Tibial nerve (tissue), 4 donors: ENCODE measurements around the gene PIGR. TPM values are rescaled to one million over a fixed set of nuclear protein-coding genes. Genes with fewer than 3 reads are reported as not detected.
A peak's percentile ranks its signal among the peaks of the same experiment; 100 is the strongest.

Source experiments
- DNase-seq, 2 donors: peaks; one replicate each; pipeline ENCODE4 v3.0.0-alpha.2; 2019; ENCODE audit warnings: low spot score in 2 of 2
- H3K27ac ChIP-seq, 4 donors: fragments of 200-600 bp; sonication (generic) in 3 of 4; one replicate each; pipeline ENCODE4 v1.5.1; 2017 to 2019; ENCODE audit warnings: mild to moderate bottlenecking in 1 of 4
- H3K27me3 ChIP-seq, 2 donors: fragments of 200-600 bp; sonication (generic) in 1 of 2; one replicate each; pipeline versions ENCODE4 v1.5.1 to v1.6.0; 2017 to 2019
- H3K36me3 ChIP-seq, 3 donors: fragments of 200-600 bp; sonication (generic); one replicate each; pipeline ENCODE4 v1.5.1; 2018 to 2019
- H3K4me1 ChIP-seq, 4 donors: fragments of 200-600 bp; sonication (generic) in 3 of 4; one replicate each; pipeline ENCODE4 v1.5.1; 2017 to 2019
- H3K4me3 ChIP-seq, 4 donors: fragments of 200-600 bp; sonication (generic) in 3 of 4; one replicate each; pipeline ENCODE4 v1.5.1; 2017 to 2019; ENCODE audit warnings: mild to moderate bottlenecking in 1 of 4, moderate library complexity in 1 of 4
- H3K9me3 ChIP-seq, 4 donors: fragments of 200-600 bp; sonication (generic) in 3 of 4; one replicate each; pipeline ENCODE4 v1.5.1; 2017 to 2019
- EP300 ChIP-seq, 2 donors: sonication (generic); formaldehyde crosslinking; IDR thresholded peaks; one replicate each; pipeline ENCODE4 v1.6.1; 2017; ENCODE audit warnings: antibody characterized with exemption in 2 of 2, mild to moderate bottlenecking in 1 of 2
- POLR2A ChIP-seq, 2 donors: fragments of 450-650 bp; IDR thresholded peaks; one replicate each; pipeline ENCODE4 v1.6.1; 2017; ENCODE audit warnings: antibody characterized with exemption in 2 of 2, mild to moderate bottlenecking in 2 of 2, moderate library complexity in 2 of 2
- WGBS, 2 donors: methylation state at CpG; one replicate each; pipeline ENCODE4 v1.1.5; 2018; 5-methylcytosine and 5-hydroxymethylcytosine counted together
- total RNA-seq, 4 donors: library from RNA; depleted of rRNA; stranded (reverse); fragments of >200 nt; gene quantifications; one replicate each; pipeline ENCODE4 v1.1.0, GENCODE V29; 2016
- TF ChIP-seq, protein P1 (sequence below), 5 experiments: fragments of 200-600 bp in 3 of 5; fragments of 450-650 bp in 2 of 5; sonication (generic) in 3 of 5; IDR thresholded peaks; one replicate each; pipeline ENCODE4 v1.5.1; 2016 to 2019; ENCODE audit warnings: antibody characterized with exemption in 5 of 5, mild to moderate bottlenecking in 3 of 5, moderate library complexity in 2 of 5

Gene PIGR
- total RNA-seq, 4 donors from 2014 or later: 0.22 TPM; not detected in 3

- WGBS, 2 donors: 96 to 98% methylated on average over 4 of the region's 4 CpGs
- no peak for TF ChIP-seq POLR2A (IDR thresholded peaks at IDR 0.05)
- TF ChIP-seq EP300 (IDR thresholded peaks at IDR 0.05): no peak
- TF ChIP-seq, protein P1, sequence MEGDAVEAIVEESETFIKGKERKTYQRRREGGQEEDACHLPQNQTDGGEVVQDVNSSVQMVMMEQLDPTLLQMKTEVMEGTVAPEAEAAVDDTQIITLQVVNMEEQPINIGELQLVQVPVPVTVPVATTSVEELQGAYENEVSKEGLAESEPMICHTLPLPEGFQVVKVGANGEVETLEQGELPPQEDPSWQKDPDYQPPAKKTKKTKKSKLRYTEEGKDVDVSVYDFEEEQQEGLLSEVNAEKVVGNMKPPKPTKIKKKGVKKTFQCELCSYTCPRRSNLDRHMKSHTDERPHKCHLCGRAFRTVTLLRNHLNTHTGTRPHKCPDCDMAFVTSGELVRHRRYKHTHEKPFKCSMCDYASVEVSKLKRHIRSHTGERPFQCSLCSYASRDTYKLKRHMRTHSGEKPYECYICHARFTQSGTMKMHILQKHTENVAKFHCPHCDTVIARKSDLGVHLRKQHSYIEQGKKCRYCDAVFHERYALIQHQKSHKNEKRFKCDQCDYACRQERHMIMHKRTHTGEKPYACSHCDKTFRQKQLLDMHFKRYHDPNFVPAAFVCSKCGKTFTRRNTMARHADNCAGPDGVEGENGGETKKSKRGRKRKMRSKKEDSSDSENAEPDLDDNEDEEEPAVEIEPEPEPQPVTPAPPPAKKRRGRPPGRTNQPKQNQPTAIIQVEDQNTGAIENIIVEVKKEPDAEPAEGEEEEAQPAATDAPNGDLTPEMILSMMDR (IDR thresholded peaks at IDR 0.05): no peak
- peaks cover 0 to 3% (median 0%) of the 10 kb centered on the region in 4 donors for H3K4me1 ChIP-seq
Observed at GRCh38 chr1:206945779-206946178, 487 bp downstream of the PIGR start.

GRCh38 chr1:206944703-206945102, 1.6 kb downstream of the PIGR start:
- TF ChIP-seq EP300 (IDR thresholded peaks at IDR 0.05) (no peak), POLR2A (IDR thresholded peaks at IDR 0.05) (no peak)
- TF ChIP-seq, protein P1 (IDR thresholded peaks at IDR 0.05): no peak
- 66 to 88% methylated on average over 5 of the region's 5 CpGs for WGBS, 2 donors
- DNase-seq: no peak
- H3K27ac ChIP-seq: no peak overlapping the region
- H3K27me3 ChIP-seq: no peaks in the 10 kb centered on the region
- peaks cover 0 to 3% (median 0%) of the 10 kb centered on the region in 4 donors for H3K4me1 ChIP-seq
- H3K36me3 ChIP-seq: no peaks in the 10 kb centered on the region
- no peak overlapping the region for H3K4me3 ChIP-seq
- no peaks in the 10 kb centered on the region for H3K9me3 ChIP-seq

More at GRCh38 chr1:206945779-206946178, 487 bp downstream of the PIGR start:
- Histone ChIP-seq H3K36me3 (no peaks in the 10 kb centered on the region), H3K27me3 (no peaks in the 10 kb centered on the region), H3K9me3 (no peaks in the 10 kb centered on the region), H3K27ac (peak overlapping the region in 1 of 4 donors; percentile 7), H3K4me3 (no peak overlapping the region)
- DNase-seq: no peak

GRCh38 chr1:206941766-206942418, 4.4 kb downstream of the PIGR start:
- Histone ChIP-seq H3K36me3 (no peaks in the 10 kb centered on the region), H3K4me1 (no peaks in the 10 kb centered on the region), H3K27ac (no peak overlapping the region), H3K4me3 (no peak overlapping the region), H3K9me3 (no peaks in the 10 kb centered on the region), H3K27me3 (no peaks in the 10 kb centered on the region)
- TF ChIP-seq POLR2A (IDR thresholded peaks at IDR 0.05): no peak
- TF ChIP-seq EP300 (IDR thresholded peaks at IDR 0.05): no peak
- TF ChIP-seq, protein P1 (IDR thresholded peaks at IDR 0.05): no peak
- no peak for DNase-seq
- WGBS, 2 donors: 31 to 38% methylated on average over 5 to 6 of the region's 6 CpGs

GRCh38 chr1:206940588-206940936, 5.7 kb downstream of the PIGR start:
- TF ChIP-seq POLR2A (IDR thresholded peaks at IDR 0.05) (no peak), EP300 (IDR thresholded peaks at IDR 0.05) (no peak)
- TF ChIP-seq, protein P1 (IDR thresholded peaks at IDR 0.05): no peak
- H3K36me3 ChIP-seq: no peaks in the 10 kb centered on the region
- 86 to 88% methylated on average over 3 of the region's 3 CpGs for WGBS, 2 donors
- no peaks in the 10 kb centered on the region for H3K27me3 ChIP-seq
- H3K9me3 ChIP-seq: no peaks in the 10 kb centered on the region
- no peaks in the 10 kb centered on the region for H3K4me1 ChIP-seq
- DNase-seq: no peak
- H3K27ac ChIP-seq: no peak overlapping the region
- no peak overlapping the region for H3K4me3 ChIP-seq

DNA sequence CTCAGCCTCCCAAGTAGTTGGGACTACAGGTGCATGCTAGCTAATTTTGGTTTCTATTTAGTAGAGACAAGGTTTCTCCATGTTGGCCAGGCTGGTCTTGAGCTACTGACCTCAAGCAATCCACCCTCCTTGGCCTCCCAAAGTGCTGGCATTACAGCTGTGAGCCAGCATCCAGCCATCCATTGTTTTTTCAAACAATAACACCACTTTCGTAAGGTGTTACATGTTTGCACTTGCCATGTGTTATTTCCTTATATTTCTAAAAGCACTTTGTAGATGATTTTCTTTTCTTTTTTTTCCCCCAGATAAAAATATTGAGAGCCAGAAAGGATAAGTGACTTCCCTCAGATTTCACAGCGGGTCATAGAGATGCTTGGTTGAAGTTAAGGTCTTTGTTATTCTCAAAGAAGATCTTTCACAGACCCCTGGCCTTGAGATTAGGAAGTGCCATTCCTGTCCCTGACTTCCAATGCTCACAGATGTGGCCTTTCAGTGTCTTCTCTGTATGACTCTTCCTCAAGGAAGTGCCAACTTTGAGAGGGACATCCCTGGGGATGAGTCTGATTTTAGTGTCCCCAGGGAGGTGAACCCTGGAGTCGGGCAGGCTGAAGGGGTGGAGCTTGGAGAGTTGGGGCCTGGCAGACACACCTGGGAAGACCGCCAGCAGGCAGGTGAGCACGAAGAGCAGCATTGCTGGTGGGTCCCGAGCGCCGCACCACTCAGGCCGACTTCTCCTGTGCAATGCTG, 6.3 kb downstream of the PIGR start:
- TF ChIP-seq, protein P1 (IDR thresholded peaks at IDR 0.05): no peak
- TF ChIP-seq POLR2A (IDR thresholded peaks at IDR 0.05): no peak
- TF ChIP-seq EP300 (IDR thresholded peaks at IDR 0.05): no peak
- Histone ChIP-seq H3K36me3 (no peaks in the 10 kb centered on the region), H3K27ac (no peak overlapping the region), H3K4me1 (no peaks in the 10 kb centered on the region), H3K9me3 (no peaks in the 10 kb centered on the region), H3K4me3 (no peak overlapping the region), H3K27me3 (no peaks in the 10 kb centered on the region)
- WGBS, 2 donors: 83 to 91% methylated on average over 9 of the region's 9 CpGs
- DNase-seq: no peak
